Loucy (cell line): ENCODE measurements around the gene SPTB.

Source experiments
- CTCF ChIP-seq: fragments of 200-600 bp; sonication (generic); conservative IDR thresholded peaks from 2 replicates; pipeline ENCODE4 v1.5.1; 2014; ENCODE audit warnings: mild to moderate bottlenecking, antibody characterized with exemption, low read length
- EZH2phosphoT487 ChIP-seq: fragments of 200-600 bp; IDR thresholded peaks from 2 replicates; pipeline ENCODE4 v1.6.1; 2018; ENCODE audit warnings: antibody characterized with exemption, mild to moderate bottlenecking, moderate library complexity, borderline replicate concordance

GRCh38 chr14:64779472-64779871 is 100.2 kb downstream of the SPTB start:
- no peak for TF ChIP-seq CTCF
- no peak for TF ChIP-seq EZH2phosphoT487
